HCT116 (cell line): ENCODE measurements around the gene C4BPA. TPM values are rescaled to one million over a fixed set of nuclear protein-coding genes. Genes with fewer than 3 reads are reported as not detected.

ENCODE experiments used
- ATAC-seq: fragments of 200-7000 bp; cut with Tn5 transposase; 2 replicates; pipeline ENCODE4 v1.9.1; 2020; ENCODE audit warnings: mild to moderate bottlenecking, moderate library complexity
- BruUV-seq: library from RNA; stranded (reverse); fragments of 400-500 nt; replicated peaks from 2 replicates; lab custom pipeline; 2021; lab: Mats Ljungman, UMichigan
- CTCF ChIA-PET: fragments of 300-600 bp; sonication (Branson Sonifier 250); formaldehyde crosslinking; loops from one replicate; lab custom pipeline; 2021; ENCODE audit warnings: antibody characterized with exemption; lab: Charles Lee
- POLR2A ChIA-PET: fragments of 300-600, 350-600 bp; sonication (Branson Sonifier 250); formaldehyde crosslinking; loops from one replicate; lab custom pipeline; 2021; ENCODE audit warnings: antibody characterized with exemption; lab: Charles Lee
- RAD21 ChIA-PET, 2 experiments: fragments of 300-600 bp; sonication (Branson Sonifier 250); formaldehyde crosslinking; loops; one replicate each; lab custom pipeline; 2023; ENCODE audit warnings: low total read pairs in 2 of 2; ENCODE audit not compliant: uncharacterized antibody in 2 of 2, unreplicated experiment in 2 of 2, low non-redundant PET in 1 of 2; lab: Charles Lee
- DNase-seq: peaks from one replicate; pipeline ENCODE4 v3.0.0-alpha.2; 2010; ENCODE audit warnings: low read depth, low spot score
- H2AFZ ChIP-seq: fragments of 200-600 bp; shearing (Covaris generic), sonication (generic); 2 replicates; pipeline ENCODE4 v1.6.1; 2017; ENCODE audit warnings: low read depth, mixed run types, mixed read lengths, antibody characterized with exemption, low read length; ENCODE audit not compliant: poor library complexity, severe bottlenecking
- H3K27ac ChIP-seq: 2 replicates; pipeline ENCODE4 v1.5.1; 2012; ENCODE audit warnings: low read depth, low read length
- H3K27me3 ChIP-seq: fragments of 200-600 bp; sonication (generic); 2 replicates; pipeline ENCODE4 v1.6.1; 2016; ENCODE audit warnings: mixed run types, low read length, mixed read lengths; ENCODE audit not compliant: insufficient read depth
- H3K36me3 ChIP-seq, 2 experiments: fragments of 200-500 bp in 1 of 2; fragments of 200-600 bp in 1 of 2; sonication (Bioruptor generic) in 1 of 2; sonication (generic) in 1 of 2; 2 replicates each; pipeline versions ENCODE4 v1.5.1 to v1.6.1; 2014 to 2016; ENCODE audit warnings: low read length in 2 of 2, inconsistent platforms in 1 of 2, mixed read lengths in 1 of 2, mixed run types in 1 of 2; ENCODE audit not compliant: insufficient read depth in 2 of 2, control insufficient read depth in 1 of 2
- H3K4me1 ChIP-seq, 2 experiments: fragments of 200-600 bp in 1 of 2; sonication (generic) in 1 of 2; 2 replicates each; pipeline versions ENCODE4 v1.5.1 to v1.6.1; 2012 to 2017; ENCODE audit warnings: low read length in 2 of 2, inconsistent platforms in 1 of 2, mild to moderate bottlenecking in 1 of 2, mixed read lengths in 1 of 2, mixed run types in 1 of 2, moderate library complexity in 1 of 2; ENCODE audit not compliant: insufficient read depth in 2 of 2, control insufficient read depth in 1 of 2
- H3K4me2 ChIP-seq: fragments of 200-600 bp; sonication (generic); 2 replicates; pipeline ENCODE4 v1.6.1; 2017; ENCODE audit warnings: mixed run types, low read length, mixed read lengths
- H3K4me3 ChIP-seq, 2 experiments: fragments of 200-600 bp in 1 of 2; sonication (generic) in 1 of 2; replicated peaks in 1 of 2; 2 replicates each; pipeline ENCODE4 v1.5.1; 2011 to 2016; ENCODE audit warnings: low read length in 2 of 2, control low read depth in 1 of 2, low read depth in 1 of 2, mild to moderate bottlenecking in 1 of 2, mixed read lengths in 1 of 2, mixed run types in 1 of 2
- H3K79me2 ChIP-seq: fragments of 200-600 bp; sonication (generic); 2 replicates; pipeline ENCODE4 v1.6.1; 2017; ENCODE audit warnings: mild to moderate bottlenecking, mixed run types, low read length, moderate library complexity, mixed read lengths; ENCODE audit not compliant: insufficient read depth
- H3K9ac ChIP-seq: fragments of 200-600 bp; sonication (generic); 2 replicates; pipeline ENCODE4 v1.6.1; 2016; ENCODE audit warnings: low read length, mixed read lengths
- H3K9me2 ChIP-seq: fragments of 200-600 bp; sonication (generic), shearing (Covaris generic); 2 replicates; pipeline ENCODE4 v1.6.1; 2017; ENCODE audit warnings: mixed run types, mild to moderate bottlenecking, moderate library complexity; ENCODE audit not compliant: insufficient read depth
- H3K9me3 ChIP-seq, 2 experiments: fragments of 200-500 bp in 1 of 2; fragments of 200-600 bp in 1 of 2; sonication (Bioruptor generic) in 1 of 2; sonication (generic) in 1 of 2; 2 replicates each; pipeline ENCODE4 v1.6.1; 2014 to 2017; ENCODE audit warnings: low read length in 2 of 2, mixed read lengths in 2 of 2, inconsistent platforms in 1 of 2, low read depth in 1 of 2, mild to moderate bottlenecking in 1 of 2, mixed run types in 1 of 2, moderate library complexity in 1 of 2; ENCODE audit not compliant: control insufficient read depth in 1 of 2, insufficient read depth in 1 of 2
- H4K20me1 ChIP-seq: fragments of 200-600 bp; sonication (generic), shearing (Covaris generic); 2 replicates; pipeline ENCODE4 v1.6.1; 2017; ENCODE audit warnings: mixed run types, mild to moderate bottlenecking, moderate library complexity; ENCODE audit not compliant: insufficient read depth
- CBX3 ChIP-seq: IDR thresholded peaks from 2 replicates; pipeline ENCODE4 v1.6.1; 2012; ENCODE audit warnings: low read depth
- EGR1 ChIP-seq: IDR thresholded peaks from 2 replicates; pipeline ENCODE4 v1.6.1; 2012; ENCODE audit warnings: low read depth
- ELF1 ChIP-seq: IDR thresholded peaks from 2 replicates; pipeline ENCODE4 v1.6.1; 2012; ENCODE audit warnings: low read depth, borderline replicate concordance
- EZH2 ChIP-seq: fragments of 200-600 bp; sonication (generic); IDR thresholded peaks from 2 replicates; pipeline ENCODE4 v1.6.1; 2017; ENCODE audit warnings: antibody characterized with exemption, mixed run types
- EZH2phosphoT487 ChIP-seq: fragments of 200-600 bp; IDR thresholded peaks from 2 replicates; pipeline ENCODE4 v1.6.1; 2018; ENCODE audit warnings: antibody characterized with exemption, borderline replicate concordance
- JUND ChIP-seq: IDR thresholded peaks from 2 replicates; pipeline ENCODE4 v1.6.1; 2012
- POLR2A ChIP-seq: IDR thresholded peaks from 2 replicates; pipeline ENCODE4 v1.7.0; 2011; ENCODE audit warnings: borderline replicate concordance; ENCODE audit not compliant: insufficient read depth, insufficient read length; ENCODE audit errors: extremely low read depth
- POLR2AphosphoS5 ChIP-seq: IDR thresholded peaks from 2 replicates; pipeline ENCODE4 v1.6.1; 2011; ENCODE audit warnings: mild to moderate bottlenecking, low read depth, low read length, moderate library complexity
- REST ChIP-seq: IDR thresholded peaks from 2 replicates; pipeline ENCODE4 v1.6.1; 2012; ENCODE audit warnings: low read depth
- SIN3A ChIP-seq: IDR thresholded peaks from 2 replicates; pipeline ENCODE4 v1.6.1; 2012; ENCODE audit warnings: low read depth
- SP1 ChIP-seq: IDR thresholded peaks from 2 replicates; pipeline ENCODE4 v1.6.1; 2012; ENCODE audit warnings: low read depth
- SRF ChIP-seq: IDR thresholded peaks from 2 replicates; pipeline ENCODE4 v1.6.1; 2012; ENCODE audit warnings: low read depth
- TCF7L2 ChIP-seq: IDR thresholded peaks from 2 replicates; pipeline ENCODE4 v1.7.0; 2011; ENCODE audit warnings: borderline replicate concordance, inconsistent platforms; ENCODE audit not compliant: insufficient read depth, insufficient read length; ENCODE audit errors: extremely low read depth
- ZBTB33 ChIP-seq: IDR thresholded peaks from 2 replicates; pipeline ENCODE4 v1.6.1; 2011; ENCODE audit warnings: mild to moderate bottlenecking, low read length, moderate library complexity; ENCODE audit not compliant: insufficient replicate concordance; ENCODE audit errors: extremely low read depth
- ZFX ChIP-seq: fragments of 450-650 bp; IDR thresholded peaks from 2 replicates; pipeline ENCODE4 v1.6.1; 2017
- ZNF274 ChIP-seq: fragments of 200-500 bp; sonication (Bioruptor generic); IDR thresholded peaks from 2 replicates; pipeline ENCODE4 v1.6.1; 2014; ENCODE audit warnings: mild to moderate bottlenecking, low read depth, low read length, inconsistent platforms
- intact Hi-C: fragments of 100-400 bp; cut with micrococcal nuclease; formaldehyde crosslinking; loops from 2 replicates; pipeline ENCODE4 v1.10.0; 2022
- total RNA-seq: library from RNA; stranded (reverse); gene quantifications from one replicate; pipeline ENCODE4 v1.2.1, GENCODE V29; 2021; ENCODE audit not compliant: unreplicated experiment

Gene C4BPA
- total RNA-seq, 1 experiment from 2014 or later = 0.32 TPM

- no TSS peak for BruUV-seq
- no peaks in the 10 kb centered on the region for H3K9me2 ChIP-seq
- H3K27ac ChIP-seq = no peak overlapping the region
- H3K4me1 ChIP-seq = no peaks in the 10 kb centered on the region
- intact Hi-C loops = no loop called here
- no peak overlapping the region for H3K4me2 ChIP-seq
- CTCF ChIA-PET = no interaction called here
- H3K9me3 ChIP-seq = no peaks in the 10 kb centered on the region; a peak in 1 of 4 replicates
- H3K27me3 ChIP-seq = no peaks in the 10 kb centered on the region
- no peak overlapping the region for H3K4me3 ChIP-seq
- no peaks in the 10 kb centered on the region for H4K20me1 ChIP-seq
- DNase-seq (no peak), ATAC-seq (no peak)
- no peaks in the 10 kb centered on the region for H3K36me3 ChIP-seq
- H2AFZ ChIP-seq = no peak overlapping the region
- TF ChIP-seq ELF1 (no peak), REST (no peak), EZH2phosphoT487 (no peak), SIN3A (no peak), EGR1 (no peak), ZNF274 (no peak)
- TF ChIP-seq, all 23 proteins: peak for 0
- no peaks in the 10 kb centered on the region for H3K79me2 ChIP-seq
- H3K9ac ChIP-seq = no peak overlapping the region
- POLR2A ChIA-PET = no interaction called here
- RAD21 ChIA-PET = no interaction called here
Observed at GRCh38 chr1:207124389-207124788, 20.4 kb downstream of the C4BPA start.

- POLR2A ChIA-PET = no interaction called here
- CTCF ChIA-PET = no interaction called here
- no peak for TF ChIP-seq SP1
- TF ChIP-seq CBX3 = no peak
- TF ChIP-seq SIN3A = no peak
- no peak for TF ChIP-seq ZBTB33
- TF ChIP-seq POLR2A = no peak
- TF ChIP-seq SRF = no peak
- TF ChIP-seq ELF1 = no peak
- no peak for TF ChIP-seq EZH2
- no peak for TF ChIP-seq JUND
- TF ChIP-seq POLR2AphosphoS5 = no peak
- TF ChIP-seq EZH2phosphoT487 = no peak
- no peak for TF ChIP-seq TCF7L2
- TF ChIP-seq ZFX = no peak
- no peak for TF ChIP-seq ZNF274
Observed at GRCh38 chr1:207128336-207128921, 24.4 kb downstream of the C4BPA start.

More at GRCh38 chr1:207128336-207128921, 24.4 kb downstream of the C4BPA start:
- H3K27ac ChIP-seq = no peak overlapping the region
- no peaks in the 10 kb centered on the region for H3K27me3 ChIP-seq
- H3K9me3 ChIP-seq = no peaks in the 10 kb centered on the region; a peak in 1 of 4 replicates
- H3K4me2 ChIP-seq = no peak overlapping the region
- RAD21 ChIA-PET = no interaction called here
- intact Hi-C loops = no loop called here
- BruUV-seq = no TSS peak
- DNase-seq (no peak), ATAC-seq (no peak)
- no peak overlapping the region for H2AFZ ChIP-seq
- no peak overlapping the region for H3K9ac ChIP-seq
- H3K4me3 ChIP-seq = no peak overlapping the region
- H3K9me2 ChIP-seq = no peaks in the 10 kb centered on the region
- no peaks in the 10 kb centered on the region for H4K20me1 ChIP-seq
- no peaks in the 10 kb centered on the region for H3K79me2 ChIP-seq
- no peaks in the 10 kb centered on the region for H3K4me1 ChIP-seq
- H3K36me3 ChIP-seq = no peaks in the 10 kb centered on the region
